HepG2 (cell line): ENCODE data around the gene LONP1. TPM values are rescaled to one million over a fixed set of nuclear protein-coding genes. Genes with fewer than 3 reads are reported as not detected.

ENCODE experiments used
- GATAD2A ChIP-seq: IDR thresholded peaks from 2 replicates; pipeline ENCODE4 v1.6.1; 2016
- KAT8 ChIP-seq: IDR thresholded peaks from 2 replicates; pipeline ENCODE4 v1.6.1; 2016; ENCODE audit warnings: missing genetic modification reagents, missing compliant biosample characterization
- MED8 ChIP-seq: sonication (generic); formaldehyde crosslinking; IDR thresholded peaks from 2 replicates; pipeline ENCODE4 v1.8.1; 2023; ENCODE audit warnings: mild to moderate bottlenecking, missing genetic modification reagents; ENCODE audit not compliant: insufficient replicate concordance
- MEIS1 ChIP-seq: sonication (generic); formaldehyde crosslinking; IDR thresholded peaks from 2 replicates; pipeline ENCODE4 v1.9.0; 2021; ENCODE audit warnings: mild to moderate bottlenecking, missing genetic modification reagents, moderate library complexity, borderline replicate concordance
- NONO ChIP-seq, 2 experiments: fragments of 450-650 bp in 1 of 2; sonication (generic) in 1 of 2; formaldehyde crosslinking in 1 of 2; IDR thresholded peaks in 1 of 2; conservative IDR thresholded peaks in 1 of 2; 2 replicates each; pipeline versions ENCODE4 v1.6.1 to v1.8.0; 2017 to 2022; ENCODE audit warnings: mild to moderate bottlenecking in 1 of 2, missing genetic modification reagents in 1 of 2, moderate library complexity in 1 of 2
- POGZ ChIP-seq: sonication (generic); formaldehyde crosslinking; IDR thresholded peaks from 2 replicates; pipeline ENCODE4 v1.4.0; 2020; ENCODE audit warnings: mild to moderate bottlenecking, missing genetic modification reagents
- POLR2A ChIP-seq, 2 experiments: IDR thresholded peaks; 2 replicates each; pipeline ENCODE4 v1.6.1; 2011; ENCODE audit warnings: low read depth in 2 of 2, low read length in 2 of 2, mild to moderate bottlenecking in 1 of 2, moderate library complexity in 1 of 2; ENCODE audit not compliant: insufficient read depth in 1 of 2
- RBM22 ChIP-seq: fragments of 200-400 bp; formaldehyde crosslinking; optimal IDR thresholded peaks from 2 replicates; pipeline ENCODE3; 2017; ENCODE audit warnings: mild to moderate bottlenecking, low read length, moderate library complexity
- SPEN ChIP-seq: sonication (generic); formaldehyde crosslinking; IDR thresholded peaks from 2 replicates; pipeline ENCODE4 v1.5.1; 2020; ENCODE audit warnings: low read depth, mild to moderate bottlenecking, missing genetic modification reagents
- ZBTB38 ChIP-seq: sonication (generic); formaldehyde crosslinking; IDR thresholded peaks from 2 replicates; pipeline ENCODE4 v1.5.1; 2020; ENCODE audit warnings: mild to moderate bottlenecking, missing genetic modification reagents
- ZFP36L1 ChIP-seq: sonication (generic); formaldehyde crosslinking; IDR thresholded peaks from 2 replicates; pipeline ENCODE4 v1.8.0; 2022; ENCODE audit warnings: mild to moderate bottlenecking, missing genetic modification reagents, moderate library complexity
- ZFY ChIP-seq: sonication (generic); formaldehyde crosslinking; IDR thresholded peaks from 2 replicates; pipeline ENCODE4 v1.4.0; 2020; ENCODE audit warnings: missing genetic modification reagents
- ZNF20 ChIP-seq: sonication (generic); formaldehyde crosslinking; IDR thresholded peaks from 2 replicates; pipeline ENCODE4 v1.4.0; 2020; ENCODE audit warnings: mild to moderate bottlenecking, moderate library complexity, missing genetic modification reagents
- ZNF296 ChIP-seq: sonication (generic); formaldehyde crosslinking; conservative IDR thresholded peaks from 2 replicates; pipeline ENCODE4 v1.5.0; 2020; ENCODE audit warnings: mild to moderate bottlenecking, missing genetic modification reagents
- ZNF558 ChIP-seq: sonication (generic); formaldehyde crosslinking; IDR thresholded peaks from 2 replicates; pipeline ENCODE4 v1.9.0; 2022; ENCODE audit warnings: mild to moderate bottlenecking, missing genetic modification reagents, borderline replicate concordance
- ZNF607 ChIP-seq: sonication (generic); formaldehyde crosslinking; IDR thresholded peaks from 2 replicates; pipeline ENCODE4 v1.5.1; 2020; ENCODE audit warnings: missing genetic modification reagents, mild to moderate bottlenecking, borderline replicate concordance
- ZNF670 ChIP-seq: sonication (generic); formaldehyde crosslinking; IDR thresholded peaks from 2 replicates; pipeline ENCODE4 v1.8.0; 2022; ENCODE audit warnings: mild to moderate bottlenecking, missing genetic modification reagents, borderline replicate concordance
- ZNF776 ChIP-seq: sonication (generic); formaldehyde crosslinking; IDR thresholded peaks from 2 replicates; pipeline ENCODE4 v1.4.0; 2020; ENCODE audit warnings: mild to moderate bottlenecking, missing genetic modification reagents
- ZNF780A ChIP-seq: sonication (generic); formaldehyde crosslinking; IDR thresholded peaks from 2 replicates; pipeline ENCODE4 v1.8.0; 2022; ENCODE audit warnings: mild to moderate bottlenecking, missing genetic modification reagents, moderate library complexity
- polyA plus RNA-seq, 8 experiments: library from polyadenylated mRNA; depleted of rRNA in 3 of 8; stranded (reverse) in 7 of 8; unstranded in 1 of 8; fragments of >200 nt; fragmentation: Illumina TruSeq in 4 of 8; extraction: Trizol in 4 of 8; gene quantifications; 2 replicates each; pipeline versions ENCODE4 v1.2.1 to v1.2.3, GENCODE V29; 2011 to 2016; ENCODE audit warnings: low read depth in 4 of 8, missing spikeins in 1 of 8, mixed read lengths in 1 of 8; ENCODE audit not compliant: insufficient read depth in 1 of 8
- total RNA-seq, 5 experiments: library from RNA; depleted of rRNA; stranded (reverse); fragments of >200 nt; fragmentation: Illumina TruSeq; extraction: Trizol; gene quantifications; 2 replicates each; pipeline ENCODE4 v1.2.3, GENCODE V29; 2016; ENCODE audit warnings: low read depth in 1 of 5
- TF ChIP-seq, protein P1 (sequence below): IDR thresholded peaks from 2 replicates; pipeline ENCODE4 v1.6.1; 2016; ENCODE audit warnings: mild to moderate bottlenecking
- TF ChIP-seq, protein P2 (sequence below): IDR thresholded peaks from 2 replicates; pipeline ENCODE4 v1.6.1; 2016
- TF ChIP-seq, protein P3 (sequence below): IDR thresholded peaks from 2 replicates; pipeline ENCODE4 v1.6.1; 2016; ENCODE audit warnings: missing genetic modification reagents, missing compliant biosample characterization
- TF ChIP-seq, protein P4 (sequence below): sonication (generic); formaldehyde crosslinking; IDR thresholded peaks from 2 replicates; pipeline ENCODE4 v1.4.0; 2020; ENCODE audit warnings: missing genetic modification reagents, mild to moderate bottlenecking, borderline replicate concordance
- TF ChIP-seq, protein P5 (sequence below): sonication (generic); formaldehyde crosslinking; IDR thresholded peaks from 2 replicates; pipeline ENCODE4 v1.4.0; 2020; ENCODE audit warnings: low read depth, mild to moderate bottlenecking, missing genetic modification reagents

Gene LONP1
- total and polyA plus RNA-seq, 2 of the 13 experiments (the other 11 are each of a cell fraction or from before 2014, with no cell fraction given) = 59.5 to 76.8 TPM

DNA sequence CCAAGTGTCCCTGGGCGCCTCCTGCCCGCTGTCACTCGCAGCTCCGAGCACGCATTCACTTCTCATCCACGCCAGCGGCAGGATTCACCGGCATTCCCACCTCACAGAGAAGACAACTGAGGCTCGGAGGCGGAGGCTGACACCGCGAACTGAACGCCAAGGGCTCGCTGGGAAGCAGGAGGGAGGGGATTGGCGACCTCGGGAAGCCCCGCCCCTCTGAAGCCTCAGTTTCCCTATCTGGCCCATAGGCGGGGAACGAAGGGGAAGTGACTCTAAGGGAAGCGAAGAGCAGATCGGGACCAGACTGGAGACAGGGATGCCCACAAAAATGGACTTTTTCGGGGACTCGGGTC, 39.9 kb downstream of the LONP1 start (continued):
- TF ChIP-seq ZNF776 (CRISPR knock-in tag) (0 out of 2 replicates have a peak, but pooled peaks have one; percentile 17), MED8 (CRISPR knock-in tag) (peak; percentile 47), KAT8 (CRISPR knock-in tag) (no peak), ZNF607 (no peak; the same call in 1 of the 2 replicates), MEIS1 (0 out of 2 replicates have a peak, but pooled peaks have one; percentile 61), ZNF670 (CRISPR knock-in tag) (no peak), ZNF20 (no peak), POGZ (no peak; the same call in 1 of the 2 replicates), ZNF296 (CRISPR knock-in tag) (no peak), ZNF558 (CRISPR knock-in tag) (no peak), ZNF780A (CRISPR knock-in tag) (no peak), ZFY (CRISPR knock-in tag) (no peak), POLR2A (IDR thresholded peaks at IDR 0.05; ENCODE audit: insufficient read depth in 1 of 2, low read depth in 2 of 2, low read length in 2 of 2) (no peak), GATAD2A (CRISPR knock-in tag) (no peak), ZFP36L1 (no peak), NONO (IDR thresholded peaks at IDR 0.05) (no peak), NONO (CRISPR knock-in tag; conservative IDR thresholded peaks at IDR 0.05) (no peak), RBM22 (no peak), SPEN (no peak), ZBTB38 (CRISPR knock-in tag) (no peak)
- TF ChIP-seq, protein P1, sequence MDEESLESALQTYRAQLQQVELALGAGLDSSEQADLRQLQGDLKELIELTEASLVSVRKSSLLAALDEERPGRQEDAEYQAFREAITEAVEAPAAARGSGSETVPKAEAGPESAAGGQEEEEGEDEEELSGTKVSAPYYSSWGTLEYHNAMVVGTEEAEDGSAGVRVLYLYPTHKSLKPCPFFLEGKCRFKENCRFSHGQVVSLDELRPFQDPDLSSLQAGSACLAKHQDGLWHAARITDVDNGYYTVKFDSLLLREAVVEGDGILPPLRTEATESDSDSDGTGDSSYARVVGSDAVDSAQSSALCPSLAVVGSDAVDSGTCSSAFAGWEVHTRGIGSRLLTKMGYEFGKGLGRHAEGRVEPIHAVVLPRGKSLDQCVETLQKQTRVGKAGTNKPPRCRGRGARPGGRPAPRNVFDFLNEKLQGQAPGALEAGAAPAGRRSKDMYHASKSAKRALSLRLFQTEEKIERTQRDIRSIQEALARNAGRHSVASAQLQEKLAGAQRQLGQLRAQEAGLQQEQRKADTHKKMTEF (CRISPR knock-in tag) = no peak
- TF ChIP-seq, protein P2, sequence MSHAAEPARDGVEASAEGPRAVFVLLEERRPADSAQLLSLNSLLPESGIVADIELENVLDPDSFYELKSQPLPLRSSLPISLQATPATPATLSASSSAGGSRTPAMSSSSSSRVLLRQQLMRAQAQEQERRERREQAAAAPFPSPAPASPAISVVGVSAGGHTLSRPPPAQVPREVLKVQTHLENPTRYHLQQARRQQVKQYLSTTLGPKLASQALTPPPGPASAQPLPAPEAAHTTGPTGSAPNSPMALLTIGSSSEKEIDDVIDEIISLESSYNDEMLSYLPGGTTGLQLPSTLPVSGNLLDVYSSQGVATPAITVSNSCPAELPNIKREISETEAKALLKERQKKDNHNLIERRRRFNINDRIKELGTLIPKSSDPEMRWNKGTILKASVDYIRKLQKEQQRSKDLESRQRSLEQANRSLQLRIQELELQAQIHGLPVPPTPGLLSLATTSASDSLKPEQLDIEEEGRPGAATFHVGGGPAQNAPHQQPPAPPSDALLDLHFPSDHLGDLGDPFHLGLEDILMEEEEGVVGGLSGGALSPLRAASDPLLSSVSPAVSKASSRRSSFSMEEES (CRISPR knock-in tag) = no peak
- TF ChIP-seq, protein P3, sequence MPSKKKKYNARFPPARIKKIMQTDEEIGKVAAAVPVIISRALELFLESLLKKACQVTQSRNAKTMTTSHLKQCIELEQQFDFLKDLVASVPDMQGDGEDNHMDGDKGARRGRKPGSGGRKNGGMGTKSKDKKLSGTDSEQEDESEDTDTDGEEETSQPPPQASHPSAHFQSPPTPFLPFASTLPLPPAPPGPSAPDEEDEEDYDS (CRISPR knock-in tag) = no peak
- TF ChIP-seq, protein P4, sequence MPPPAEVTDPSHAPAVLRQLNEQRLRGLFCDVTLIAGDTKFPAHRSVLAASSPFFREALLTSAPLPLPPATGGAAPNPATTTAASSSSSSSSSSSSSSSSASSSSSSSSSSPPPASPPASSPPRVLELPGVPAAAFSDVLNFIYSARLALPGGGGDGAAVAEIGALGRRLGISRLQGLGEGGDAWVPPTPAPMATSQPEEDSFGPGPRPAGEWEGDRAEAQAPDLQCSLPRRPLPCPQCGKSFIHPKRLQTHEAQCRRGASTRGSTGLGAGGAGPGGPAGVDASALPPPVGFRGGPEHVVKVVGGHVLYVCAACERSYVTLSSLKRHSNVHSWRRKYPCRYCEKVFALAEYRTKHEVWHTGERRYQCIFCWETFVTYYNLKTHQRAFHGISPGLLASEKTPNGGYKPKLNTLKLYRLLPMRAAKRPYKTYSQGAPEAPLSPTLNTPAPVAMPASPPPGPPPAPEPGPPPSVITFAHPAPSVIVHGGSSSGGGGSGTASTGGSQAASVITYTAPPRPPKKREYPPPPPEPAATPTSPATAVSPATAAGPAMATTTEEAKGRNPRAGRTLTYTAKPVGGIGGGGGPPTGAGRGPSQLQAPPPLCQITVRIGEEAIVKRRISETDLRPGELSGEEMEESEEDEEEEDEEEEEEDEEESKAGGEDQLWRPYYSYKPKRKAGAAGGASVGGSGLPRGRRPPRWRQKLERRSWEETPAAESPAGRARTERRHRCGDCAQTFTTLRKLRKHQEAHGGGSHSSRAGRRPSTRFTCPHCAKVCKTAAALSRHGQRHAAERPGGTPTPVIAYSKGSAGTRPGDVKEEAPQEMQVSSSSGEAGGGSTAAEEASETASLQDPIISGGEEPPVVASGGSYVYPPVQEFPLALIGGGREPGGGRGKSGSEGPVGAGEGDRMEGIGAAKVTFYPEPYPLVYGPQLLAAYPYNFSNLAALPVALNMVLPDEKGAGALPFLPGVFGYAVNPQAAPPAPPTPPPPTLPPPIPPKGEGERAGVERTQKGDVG = no peak
- TF ChIP-seq, protein P5, sequence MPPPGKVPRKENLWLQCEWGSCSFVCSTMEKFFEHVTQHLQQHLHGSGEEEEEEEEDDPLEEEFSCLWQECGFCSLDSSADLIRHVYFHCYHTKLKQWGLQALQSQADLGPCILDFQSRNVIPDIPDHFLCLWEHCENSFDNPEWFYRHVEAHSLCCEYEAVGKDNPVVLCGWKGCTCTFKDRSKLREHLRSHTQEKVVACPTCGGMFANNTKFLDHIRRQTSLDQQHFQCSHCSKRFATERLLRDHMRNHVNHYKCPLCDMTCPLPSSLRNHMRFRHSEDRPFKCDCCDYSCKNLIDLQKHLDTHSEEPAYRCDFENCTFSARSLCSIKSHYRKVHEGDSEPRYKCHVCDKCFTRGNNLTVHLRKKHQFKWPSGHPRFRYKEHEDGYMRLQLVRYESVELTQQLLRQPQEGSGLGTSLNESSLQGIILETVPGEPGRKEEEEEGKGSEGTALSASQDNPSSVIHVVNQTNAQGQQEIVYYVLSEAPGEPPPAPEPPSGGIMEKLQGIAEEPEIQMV (CRISPR knock-in tag) = no peak
